Activated CD8-positive, alpha-beta memory T cell treated with anti-CD3 and anti-CD28 coated beads, Interleukin-2, amount 50 U/mL, for 24 hours (primary cell): ENCODE data around the gene PWWP2B.
"Not testable (repeated sequence)": the region's sequence is repeated elsewhere in the genome, so short reads cannot be mapped to it uniquely, and the experiment has no call there.

Source experiments
- DNase-seq: peaks from one replicate; pipeline ENCODE4 v3.0.0-alpha.2; 2020; ENCODE audit errors: extremely low read depth

The PWWP2B gene

DNA sequence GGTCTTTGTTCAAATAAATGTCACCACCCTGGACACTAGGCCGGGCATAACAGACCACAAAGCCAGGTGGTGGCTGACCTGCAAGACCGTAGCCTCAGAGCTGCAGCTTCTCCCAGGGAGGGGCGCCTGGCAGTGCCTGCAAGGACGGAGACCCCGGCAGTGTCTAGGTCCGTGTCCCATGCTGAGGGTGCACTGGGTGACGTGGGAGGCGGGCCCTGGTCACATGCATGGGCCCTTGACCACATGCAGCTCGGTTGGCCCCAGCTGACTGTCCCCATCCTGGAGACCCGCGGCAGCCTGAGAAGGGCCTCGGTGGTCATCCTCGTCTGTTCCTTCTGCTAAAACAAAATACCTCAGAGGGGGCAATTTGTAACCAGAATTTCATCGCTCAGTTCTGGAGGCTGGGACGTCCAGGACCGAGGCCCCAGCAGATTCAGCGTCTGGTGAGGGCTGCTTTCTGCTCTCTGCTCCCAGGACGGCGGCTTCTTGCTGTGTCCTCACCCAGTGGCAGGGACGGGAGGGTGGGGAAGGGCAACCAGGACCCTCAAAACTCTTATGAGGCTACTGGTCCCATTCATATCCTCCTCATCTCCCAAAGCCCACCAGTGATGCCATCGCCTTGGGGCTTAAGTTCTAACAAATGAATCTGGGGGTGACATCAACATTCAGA, 36.8 kb downstream of the PWWP2B start:
- no peak for DNase-seq

DNA sequence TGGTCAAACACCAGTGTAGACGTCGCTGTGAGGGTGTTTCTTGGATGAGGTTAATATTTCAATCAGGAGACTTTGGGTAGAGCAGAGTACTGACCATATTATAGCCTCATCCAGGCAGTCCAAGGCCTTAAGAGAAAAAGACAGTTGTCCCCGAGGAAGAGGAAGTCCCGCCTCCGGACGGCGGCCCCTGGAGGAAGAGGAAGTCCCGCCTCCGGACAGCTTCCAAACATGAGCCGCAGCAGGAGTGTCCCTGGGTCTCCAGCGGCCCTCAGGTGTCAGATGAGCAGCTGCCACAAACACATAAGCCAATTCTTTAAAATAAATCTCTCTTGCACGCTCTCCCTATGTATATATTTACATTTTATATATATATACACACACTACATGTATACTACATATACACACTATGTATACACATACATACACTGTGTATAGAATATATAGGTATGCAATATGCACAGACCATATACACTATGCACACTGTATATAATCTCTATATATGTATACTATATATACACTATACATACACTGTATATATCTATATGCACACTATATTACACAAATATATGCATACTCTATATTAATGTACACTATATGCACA, 37.5 kb downstream of the PWWP2B start:
- peak; percentile 33 for DNase-seq

DNA sequence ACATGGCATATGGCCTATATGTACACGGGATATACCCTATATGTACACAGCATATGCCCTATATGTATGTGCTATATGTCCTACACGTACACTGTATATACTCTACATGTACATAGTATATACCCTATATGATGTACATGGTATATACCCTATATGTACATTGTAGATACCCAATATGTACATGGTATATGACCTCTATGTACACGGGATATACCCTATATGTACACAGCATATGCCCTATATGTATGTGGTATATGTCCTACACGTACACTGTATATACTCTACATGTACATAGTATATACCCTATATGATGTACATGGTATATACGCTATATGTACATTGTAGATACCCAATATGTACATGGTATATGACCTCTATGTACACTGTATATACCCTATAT, 38.3 kb downstream of the PWWP2B start:
- DNase-seq, result not testable (repeated sequence)

DNA sequence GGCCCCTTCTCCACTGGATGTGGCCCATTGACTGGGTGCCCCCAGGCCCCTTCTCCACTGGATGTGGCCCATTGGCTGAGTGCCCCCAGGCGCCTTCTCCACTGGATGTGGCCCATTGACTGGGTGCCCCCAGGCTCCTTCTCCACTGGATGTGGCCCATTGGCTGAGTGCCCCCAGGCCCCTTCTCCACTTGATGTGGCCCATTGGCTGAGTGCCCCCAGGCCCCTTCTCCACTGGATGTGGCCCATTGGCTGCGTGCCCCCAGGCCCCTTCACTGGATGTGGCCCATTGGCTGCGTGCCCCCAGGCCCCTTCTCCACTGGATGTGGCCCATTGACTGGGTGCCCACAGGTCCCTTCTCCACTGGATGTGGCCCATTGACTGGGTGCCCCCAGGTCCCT, 39.1 kb downstream of the PWWP2B start:
- not testable (repeated sequence) for DNase-seq

DNA sequence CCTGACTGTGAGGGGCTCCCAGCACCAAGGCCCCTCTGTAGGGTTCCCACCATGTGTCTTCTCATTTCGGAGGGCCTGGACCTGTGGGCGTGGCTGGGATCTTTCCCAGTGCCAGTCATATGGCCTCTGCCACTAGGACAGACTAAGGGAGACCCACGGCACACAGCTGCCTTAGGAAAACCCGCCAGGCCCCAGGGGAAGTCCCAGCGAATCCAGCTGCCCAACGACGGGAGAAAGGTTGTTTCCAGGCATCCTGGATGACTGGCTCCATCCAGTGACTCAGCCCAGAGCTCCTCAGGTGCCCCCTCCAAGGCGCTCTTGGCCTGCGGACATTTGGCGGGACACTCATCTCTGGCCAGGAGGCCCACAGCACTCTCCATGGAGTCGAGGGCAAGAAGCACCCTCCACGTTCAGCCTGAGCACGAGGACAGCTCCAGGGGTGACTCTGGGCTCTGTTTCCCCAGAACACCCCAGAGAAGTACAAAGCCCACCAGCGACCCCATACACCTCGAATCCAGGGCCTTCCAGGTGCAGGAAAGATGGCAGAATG, 39.9 kb downstream of the PWWP2B start:
- no peak for DNase-seq

DNA sequence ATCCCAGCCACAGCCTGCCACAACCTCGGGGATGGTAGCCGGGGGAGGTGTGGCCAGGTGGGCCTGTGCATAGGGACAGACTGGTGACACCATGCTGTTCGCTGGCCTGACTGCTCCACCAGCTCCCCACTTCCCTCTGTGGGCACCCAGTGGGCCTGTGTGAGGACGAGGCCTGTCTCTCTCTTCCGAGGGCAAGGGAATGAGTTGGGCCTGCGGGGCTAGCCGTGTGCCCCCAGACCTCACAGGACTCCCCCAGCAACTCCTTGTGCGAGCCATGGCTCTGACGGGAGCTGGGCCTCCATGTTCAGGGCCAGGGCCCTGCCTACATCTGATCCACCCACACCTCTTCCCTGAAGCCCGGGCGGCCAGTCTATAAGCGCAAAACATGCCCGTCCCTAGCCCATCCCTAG, 40.5 kb downstream of the PWWP2B start:
- no peak for DNase-seq

DNA sequence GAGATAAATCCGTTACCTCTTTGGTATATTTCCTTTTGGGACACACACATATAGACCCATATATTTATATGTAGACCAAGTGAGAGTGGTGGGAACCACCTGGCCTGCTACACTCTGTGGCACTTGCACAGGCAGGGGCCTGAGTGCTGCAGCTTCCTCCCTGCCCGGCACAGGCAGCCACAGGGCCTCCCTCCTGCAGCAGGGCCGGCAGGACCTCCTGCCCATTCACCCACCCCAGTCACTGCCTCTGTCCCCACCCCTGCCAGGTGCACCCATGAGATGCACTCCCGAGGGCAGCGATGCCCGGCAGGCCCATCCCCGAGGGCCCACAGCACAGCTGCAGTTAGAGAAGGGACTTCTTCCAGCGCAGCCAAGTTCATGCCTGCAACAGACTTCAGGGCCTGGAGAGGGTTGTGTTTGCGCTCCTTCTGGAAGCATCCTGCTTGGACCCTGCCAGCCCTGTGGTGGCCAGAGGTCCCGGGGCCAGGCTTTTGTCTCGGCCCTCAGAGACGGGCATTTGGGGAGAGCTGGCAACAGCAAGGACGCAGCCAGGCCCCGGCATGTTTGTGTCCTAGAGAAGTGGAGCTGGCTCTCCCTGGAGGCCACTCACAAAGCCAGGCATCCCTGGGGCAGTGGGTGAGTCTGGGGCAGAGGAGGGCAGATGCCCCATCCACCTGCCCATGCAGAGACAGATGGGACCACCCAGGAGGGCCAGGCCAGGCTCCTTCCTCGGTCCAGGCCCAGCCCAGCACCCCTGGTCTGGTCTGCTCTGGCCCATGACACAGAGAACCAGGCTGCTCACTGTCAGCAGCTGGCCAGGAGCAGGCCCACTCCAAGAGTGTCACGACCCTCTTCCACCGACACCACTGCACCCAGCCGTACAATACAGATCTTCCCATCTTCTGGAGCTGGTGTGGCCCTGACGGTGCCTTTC, 41.4 kb downstream of the PWWP2B start:
- no peak for DNase-seq

DNA sequence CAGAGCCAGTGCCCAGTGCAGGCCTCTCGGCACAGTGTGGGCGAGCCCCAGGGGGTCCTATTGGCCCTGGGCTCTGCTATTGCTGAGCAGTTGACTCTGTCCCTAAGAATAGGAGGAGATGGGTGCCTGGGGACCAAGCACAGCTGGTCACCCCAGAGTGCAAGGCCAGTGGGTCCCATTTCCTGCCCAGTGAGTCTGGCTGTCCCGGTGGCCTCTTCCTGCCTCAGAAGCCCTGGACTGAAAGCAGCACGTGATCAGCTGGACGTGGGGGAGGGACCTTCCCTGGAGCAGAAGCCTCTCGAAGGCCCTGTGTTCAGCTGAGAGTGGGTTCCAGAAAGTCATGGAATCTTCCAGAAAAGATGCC, 42.0 kb downstream of the PWWP2B start:
- no peak for DNase-seq

DNA sequence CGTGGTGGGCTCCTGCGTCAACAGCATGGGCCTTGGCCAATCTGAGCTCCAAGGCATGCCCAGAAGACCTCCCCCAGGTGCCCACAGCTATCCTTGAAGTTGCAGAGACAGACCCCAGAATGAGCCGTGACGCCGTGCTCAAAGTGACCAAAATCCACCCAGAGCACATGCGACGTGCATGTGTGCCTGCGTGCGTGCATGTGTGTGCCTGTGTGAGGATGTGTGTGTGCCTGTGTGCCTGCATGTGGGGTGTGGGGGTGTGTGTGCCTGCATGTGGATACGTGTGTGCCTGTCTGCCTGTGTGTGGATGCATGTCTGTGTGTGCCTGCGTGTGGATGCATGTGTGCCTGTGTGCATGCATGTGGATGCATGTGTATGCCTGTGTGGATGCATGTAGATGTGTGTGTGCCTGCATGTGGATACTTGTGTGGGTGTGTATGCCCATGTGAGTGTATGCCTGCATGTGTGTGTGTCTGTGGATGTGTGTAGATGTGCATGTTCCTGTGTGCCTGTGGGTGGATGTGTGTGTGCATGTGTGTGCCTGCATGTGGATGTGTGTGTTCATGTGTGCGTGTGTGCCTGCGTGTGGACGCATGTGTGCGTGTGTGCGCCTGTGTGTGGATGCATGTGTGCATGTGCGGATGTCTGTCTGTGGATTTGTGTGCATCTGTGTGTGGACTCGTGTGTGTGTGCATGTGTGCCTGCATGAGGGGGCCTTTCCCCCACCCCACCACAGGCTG, 42.6 kb downstream of the PWWP2B start:
- DNase-seq, result no peak

DNA sequence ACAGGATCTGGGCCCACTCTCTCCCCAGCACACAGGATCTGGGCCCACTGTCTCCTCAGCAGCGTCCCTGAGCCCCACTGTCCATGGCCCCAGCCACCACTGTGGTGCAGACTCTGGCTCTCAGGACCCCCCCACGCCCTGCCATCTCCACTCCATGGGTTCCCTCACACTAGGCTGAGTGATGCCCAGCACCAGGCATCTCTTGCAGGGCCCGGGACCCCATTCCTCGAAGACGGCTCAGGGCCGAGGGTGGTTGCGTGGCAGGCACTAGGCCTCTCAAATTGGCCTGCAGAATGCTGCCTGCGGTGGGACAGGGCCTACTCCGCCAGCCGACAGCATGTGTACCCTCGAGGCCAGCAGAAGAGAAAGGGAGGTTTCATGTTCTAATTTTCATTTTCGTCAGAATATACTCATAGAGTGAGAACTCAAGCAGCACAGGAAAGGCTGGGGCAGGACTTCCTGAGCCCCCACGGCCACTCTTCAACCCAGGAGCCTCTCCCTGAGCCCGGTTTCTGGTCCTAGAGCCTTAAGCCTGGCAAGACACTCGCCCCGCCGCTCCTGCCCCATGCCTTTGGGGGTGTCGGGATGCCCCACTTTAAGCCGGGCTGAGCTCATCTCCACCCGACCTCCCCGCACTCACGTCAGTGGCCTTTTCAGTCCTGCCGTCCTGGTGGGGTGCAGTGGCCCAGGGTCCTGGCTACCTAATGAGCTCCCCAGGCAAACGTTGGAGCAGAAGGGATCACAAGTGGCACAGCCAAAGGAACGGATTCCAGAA, 44.0 kb downstream of the PWWP2B start:
- DNase-seq, result no peak

DNA sequence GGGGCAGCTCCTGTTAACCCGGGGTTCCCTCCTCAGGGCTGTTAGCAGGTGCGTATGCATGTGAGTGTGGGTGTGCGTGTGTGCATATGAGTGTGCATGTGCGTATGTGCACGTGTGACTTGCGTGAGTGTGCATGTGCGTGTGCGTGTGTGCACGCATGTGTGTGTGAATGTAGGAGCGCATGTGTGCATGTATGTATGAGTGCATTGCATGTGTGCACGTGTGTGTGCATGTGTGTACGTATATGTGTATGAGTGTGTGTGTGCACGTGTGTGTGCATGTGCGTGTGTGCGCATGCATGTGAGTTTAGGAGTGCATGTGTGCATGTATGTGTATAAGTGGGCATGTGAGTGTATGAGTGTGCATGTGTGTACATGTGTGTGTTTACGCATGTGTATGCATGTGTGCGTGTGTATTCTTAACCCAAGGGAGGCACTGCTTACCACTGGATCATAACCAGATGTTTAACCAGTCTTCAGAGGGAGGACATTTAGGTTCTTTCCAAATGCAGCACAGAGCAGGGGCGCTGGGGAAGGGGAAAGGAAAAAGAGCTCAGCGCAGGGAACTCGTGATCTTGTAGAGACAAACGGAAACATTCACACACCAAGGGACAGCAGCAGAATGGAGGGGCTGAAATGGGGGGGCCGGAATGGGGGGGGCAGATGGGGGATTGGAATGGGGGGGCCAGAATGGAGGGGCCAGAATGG, 45.0 kb downstream of the PWWP2B start:
- no peak for DNase-seq

DNA sequence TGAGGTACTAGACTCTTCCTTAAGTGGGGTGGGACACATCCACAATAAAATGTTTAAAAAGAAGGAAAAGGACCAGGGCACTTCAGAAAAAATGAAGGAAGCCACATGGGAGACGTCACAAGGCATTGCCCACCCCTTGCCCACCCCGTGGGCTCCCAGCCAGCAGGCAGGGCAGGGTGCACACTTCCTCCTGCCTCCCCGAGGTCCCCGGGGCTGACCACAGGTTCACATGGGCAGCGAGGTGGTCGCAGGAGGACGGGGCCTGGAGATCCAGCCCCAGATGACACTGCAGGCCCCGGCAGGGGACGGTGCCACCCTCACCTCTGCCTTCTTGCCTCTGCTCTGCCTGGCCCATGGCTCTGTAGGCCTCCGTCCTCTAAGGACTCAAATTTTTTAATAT, 45.6 kb downstream of the PWWP2B start:
- DNase-seq, result no peak

DNA sequence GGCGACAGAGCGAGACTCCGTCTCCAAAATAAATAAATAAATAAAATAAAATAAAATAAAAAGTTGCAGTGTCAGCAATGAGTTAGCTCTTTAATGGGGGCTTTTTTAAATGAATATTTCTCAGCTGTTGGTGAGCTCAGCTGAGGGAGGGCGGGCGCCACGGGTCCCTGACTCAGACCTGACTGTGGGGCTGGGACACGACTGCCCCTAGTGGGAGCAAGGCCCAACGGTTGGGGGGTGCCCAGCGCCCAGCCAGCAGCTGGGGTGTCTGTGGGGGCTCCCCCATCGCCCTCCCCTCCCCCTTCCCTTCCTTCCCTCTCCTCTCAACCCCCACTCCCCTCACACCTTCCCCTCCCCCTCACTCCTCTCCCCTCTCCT, 46.6 kb downstream of the PWWP2B start:
- peak; percentile 53 for DNase-seq

DNA sequence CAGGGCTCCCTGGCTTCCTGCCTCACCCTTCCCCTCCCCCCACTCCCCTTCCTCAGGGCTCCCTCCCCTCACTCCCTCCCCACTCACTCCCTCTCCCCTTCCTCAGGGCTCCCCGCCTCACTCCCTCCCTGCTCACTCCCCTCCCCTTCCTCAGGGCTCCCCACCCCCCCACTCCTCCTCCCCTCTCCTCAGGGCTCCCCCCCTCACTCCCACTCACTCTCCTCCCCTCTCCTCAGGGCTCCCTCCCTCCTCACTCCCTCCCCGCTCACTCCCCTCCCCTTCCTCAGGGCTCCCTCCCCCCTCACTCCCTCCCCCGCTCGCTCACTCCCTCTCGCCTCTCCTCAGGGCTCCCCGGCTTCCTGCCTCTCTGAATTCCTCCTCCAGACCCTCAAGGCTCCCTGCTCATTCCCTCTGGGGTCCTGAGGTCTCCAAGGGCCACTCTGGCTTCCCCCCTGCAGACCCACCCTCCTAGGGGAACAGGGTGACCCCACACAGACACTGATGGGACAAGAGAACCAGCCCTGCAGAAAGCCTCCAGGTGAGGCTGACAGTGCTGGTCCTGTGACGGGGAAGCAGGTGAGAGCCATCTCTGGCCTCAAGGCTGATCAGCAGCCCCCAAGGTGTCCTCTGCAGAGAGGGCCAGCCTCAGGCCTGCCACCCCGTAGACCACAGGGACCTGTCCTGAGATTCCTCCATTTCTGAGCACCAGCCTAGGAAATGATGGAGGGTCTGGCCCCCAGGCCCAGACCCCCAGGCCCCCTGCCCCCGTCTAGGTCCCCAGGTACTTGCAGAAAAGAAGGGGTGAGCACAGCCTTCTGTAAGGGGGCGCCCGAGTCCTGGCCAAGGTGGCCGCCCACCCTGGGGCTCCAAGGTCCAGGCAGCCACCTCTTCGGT, 47.2 kb downstream of the PWWP2B start:
- no peak for DNase-seq

DNA sequence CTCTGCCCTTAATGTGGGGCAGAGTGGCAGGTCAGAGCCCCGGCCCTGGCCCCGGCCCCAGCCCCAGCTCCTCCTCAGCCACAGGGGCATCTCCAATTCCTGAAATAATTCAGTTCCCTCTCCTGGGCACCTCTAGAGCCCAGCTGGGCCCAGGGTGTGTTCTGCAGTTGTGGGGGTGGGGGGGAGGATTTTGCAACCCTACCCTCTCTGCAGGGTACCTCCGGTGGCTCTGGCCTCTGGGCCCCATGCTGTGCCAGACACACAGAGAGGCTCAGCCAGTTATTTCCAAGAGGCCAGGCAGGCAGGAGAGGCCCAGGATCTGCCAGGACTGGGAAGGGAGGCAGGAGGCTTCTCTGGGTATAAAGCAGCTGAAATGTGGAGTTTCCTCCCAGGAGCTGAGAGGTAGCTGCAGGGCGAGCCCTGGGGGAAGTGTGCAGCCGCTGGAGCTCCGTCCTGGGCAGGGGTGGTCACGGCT, 47.9 kb downstream of the PWWP2B start:
- DNase-seq, result no peak

DNA sequence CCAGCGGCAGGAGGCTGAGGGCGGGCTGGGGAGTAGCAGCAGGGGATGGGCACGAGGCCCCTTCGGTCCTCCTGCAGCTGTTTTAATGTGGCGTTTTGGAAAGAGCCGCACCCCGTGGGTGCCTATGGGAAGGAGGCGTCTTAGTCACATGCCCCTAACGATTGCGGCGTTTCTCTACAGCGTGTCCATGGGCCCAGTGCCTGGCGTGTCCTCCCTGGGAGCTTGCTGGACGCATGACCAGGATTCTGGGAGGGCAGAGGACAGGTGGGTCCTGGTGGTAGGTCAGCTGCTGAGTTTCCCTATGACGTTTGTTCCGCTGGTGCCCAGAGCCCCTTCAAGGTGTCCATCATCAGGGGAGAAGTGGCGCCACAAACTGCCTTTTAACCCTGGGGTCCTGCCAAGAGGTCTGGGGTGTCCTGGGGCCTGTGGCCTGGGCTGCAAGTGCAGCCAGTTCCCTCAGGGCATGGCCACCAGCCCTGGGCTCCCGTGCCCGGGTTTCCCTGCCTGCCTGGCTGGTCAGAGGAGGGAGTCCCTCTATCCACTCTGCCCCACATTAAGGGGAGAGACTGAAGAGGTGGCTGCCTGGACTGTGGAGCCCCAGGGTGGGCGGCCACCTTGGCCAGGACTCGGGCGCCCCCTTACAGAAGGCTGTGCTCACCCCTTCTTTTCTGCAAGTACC, 48.7 kb downstream of the PWWP2B start:
- DNase-seq, result no peak

DNA sequence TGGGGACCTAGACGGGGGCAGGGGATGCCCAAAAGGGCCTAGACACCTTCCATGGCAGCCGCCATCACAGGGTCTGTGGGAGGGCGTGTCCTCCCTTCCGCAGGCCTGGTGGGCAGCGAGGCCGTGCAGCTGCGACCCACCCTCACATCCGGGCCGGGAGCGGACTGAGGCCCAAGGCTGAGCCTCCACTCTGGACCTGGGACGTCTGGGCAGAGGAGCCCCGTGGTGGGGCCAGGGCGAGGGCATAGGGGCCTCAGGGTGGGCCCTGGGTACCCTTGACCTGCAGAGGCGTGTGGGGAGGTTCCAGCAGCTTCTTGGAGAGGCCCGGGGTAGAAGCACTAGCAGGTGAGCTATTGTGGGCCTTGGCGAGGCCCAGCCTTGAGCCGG, 49.2 kb downstream of the PWWP2B start:
- no peak for DNase-seq

DNA sequence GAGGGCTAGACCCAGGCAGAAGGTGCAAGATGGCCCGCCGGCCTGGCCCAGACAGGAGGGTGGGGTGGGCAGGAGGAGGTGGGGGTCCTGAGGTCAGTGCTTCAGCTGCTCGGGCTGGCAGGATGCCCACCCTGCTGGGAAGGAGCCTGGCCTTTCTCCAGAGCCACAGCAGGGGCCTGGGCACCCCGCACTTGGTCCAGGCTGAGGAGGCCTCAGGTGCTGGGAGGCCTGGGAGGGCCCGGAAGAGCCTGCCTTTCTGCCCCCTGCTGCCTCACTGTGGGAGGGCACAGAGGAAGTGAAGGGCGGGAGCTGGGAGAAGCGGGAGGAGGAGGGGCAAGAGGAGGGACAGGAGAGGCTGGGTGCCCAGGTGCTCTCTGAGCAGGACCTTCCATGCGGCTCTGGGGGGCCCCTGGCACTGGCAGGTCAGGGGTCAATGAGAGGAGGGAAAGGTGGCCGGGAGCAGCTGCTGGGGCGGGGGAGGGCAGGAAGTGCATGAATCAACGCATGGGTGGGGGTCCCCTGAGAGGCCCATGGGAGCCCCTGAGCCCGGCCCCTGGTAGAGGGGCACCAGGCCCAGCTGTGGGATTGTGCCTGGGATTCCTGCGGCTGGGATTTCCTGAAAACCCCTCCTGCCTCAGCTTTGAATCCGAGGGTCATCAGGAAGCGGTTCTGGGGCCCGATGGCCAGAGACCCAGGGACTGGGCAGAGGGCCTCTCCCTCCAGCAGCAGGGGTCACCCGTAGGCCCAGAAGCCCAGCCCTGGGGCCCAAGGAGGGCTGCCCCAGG, 49.9 kb downstream of the PWWP2B start:
- peak; percentile 33 for DNase-seq
